ENCODE measurements around the gene CYRIA.

The CYRIA gene

DNA sequence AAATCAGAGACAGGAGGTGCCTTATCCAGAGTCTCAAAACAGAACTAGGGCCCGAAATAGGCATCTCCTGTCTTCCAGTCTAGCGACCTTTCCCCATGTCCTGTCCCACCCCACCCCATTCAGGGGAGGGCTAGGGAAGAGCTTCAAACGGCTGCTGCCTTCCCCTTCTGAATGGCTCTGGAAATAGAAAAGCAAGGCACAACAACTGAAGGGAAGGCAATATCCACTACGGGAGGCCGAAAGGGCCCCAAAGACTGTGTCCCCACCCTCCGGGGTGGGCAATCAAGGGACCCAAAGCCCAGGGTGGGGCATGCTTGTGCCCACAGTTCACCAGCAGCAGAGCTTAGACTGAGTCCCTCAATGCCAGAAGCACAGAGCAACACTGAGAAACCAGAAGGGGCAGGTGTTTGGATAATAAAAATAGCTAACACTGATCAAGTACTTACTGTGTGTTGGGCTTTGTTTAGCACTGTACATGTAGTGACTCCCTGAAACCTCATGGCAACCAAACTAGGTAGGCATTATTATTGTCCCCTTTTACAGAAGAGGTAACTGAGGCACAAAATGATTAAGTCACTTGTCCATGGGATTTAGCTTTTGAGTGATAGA lies 38.5 kb downstream of the CYRIA start:
- DNase-seq, result no peak

DNA sequence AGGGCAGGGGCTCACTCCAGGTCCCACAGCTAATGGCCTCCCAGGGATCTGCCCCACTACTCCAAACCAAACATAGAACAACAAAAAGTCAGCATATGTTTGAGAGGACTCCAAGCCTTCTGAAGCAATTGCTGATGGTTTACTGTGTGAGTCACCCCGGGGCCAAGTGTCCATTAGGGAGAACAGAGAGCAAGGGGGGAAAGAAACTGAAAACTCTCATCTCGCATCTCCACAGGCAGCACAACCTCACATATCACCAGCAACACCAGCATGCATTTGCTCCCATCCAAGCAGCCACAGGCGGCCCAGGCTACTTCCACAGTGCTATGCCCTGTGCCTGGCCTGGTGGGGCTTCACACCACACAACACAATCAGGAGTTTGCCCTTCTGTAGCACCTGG lies 39.1 kb downstream of the CYRIA start:
- DNase-seq, result no peak

DNA sequence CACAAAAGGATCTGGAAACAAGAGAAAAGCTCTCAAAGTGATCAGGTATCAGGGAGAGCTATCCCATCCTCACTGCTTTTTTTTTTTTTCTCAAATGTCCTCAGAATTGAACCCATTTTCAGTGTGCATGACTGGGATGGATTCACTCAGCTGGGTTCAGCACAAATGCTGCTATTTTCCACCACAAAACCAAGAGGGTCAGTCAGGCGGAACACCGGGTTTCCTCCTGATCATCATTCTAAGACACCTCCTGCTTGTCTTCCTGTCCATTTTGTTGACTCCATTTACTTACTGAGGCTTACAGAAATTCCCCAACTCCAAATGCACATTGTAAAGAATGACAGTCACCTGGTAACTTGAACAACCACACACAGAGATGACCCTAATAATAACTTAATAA lies 39.9 kb downstream of the CYRIA start:
- DNase-seq, result no peak

GRCh38 chr2:16625201-16625729 lies 40.4 kb downstream of the CYRIA start:
- no peak for DNase-seq

GRCh38 chr2:16624436-16624780 lies 41.2 kb downstream of the CYRIA start:
- DNase-seq, result no peak

GRCh38 chr2:16623564-16624435 lies 41.8 kb downstream of the CYRIA start:
- peak in 1 of 5 experiments; percentile 43 for DNase-seq

DNA sequence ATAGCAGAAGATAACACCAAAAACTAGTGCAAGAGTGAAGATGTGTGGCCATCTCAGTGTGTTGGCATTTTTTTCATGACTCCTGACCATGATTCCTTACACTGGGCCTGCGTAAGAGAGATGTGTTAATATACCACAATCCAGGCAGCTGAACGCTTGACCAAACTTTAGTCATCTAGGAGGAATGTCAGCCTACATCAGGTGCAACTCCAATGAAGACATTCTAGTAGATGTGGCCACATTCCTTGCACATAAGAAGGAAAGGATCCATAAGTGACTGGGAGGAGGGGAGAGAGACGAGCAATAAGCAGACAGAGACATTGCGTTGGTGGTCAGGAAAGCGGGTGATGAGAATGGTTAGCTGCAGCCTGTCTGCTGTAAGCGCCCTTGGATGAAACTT lies 42.6 kb downstream of the CYRIA start:
- no peak for DNase-seq

GRCh38 chr2:16622399-16622968 lies 43.1 kb downstream of the CYRIA start:
- DNase-seq, result peak in 1 of 5 experiments; percentile 32

DNA sequence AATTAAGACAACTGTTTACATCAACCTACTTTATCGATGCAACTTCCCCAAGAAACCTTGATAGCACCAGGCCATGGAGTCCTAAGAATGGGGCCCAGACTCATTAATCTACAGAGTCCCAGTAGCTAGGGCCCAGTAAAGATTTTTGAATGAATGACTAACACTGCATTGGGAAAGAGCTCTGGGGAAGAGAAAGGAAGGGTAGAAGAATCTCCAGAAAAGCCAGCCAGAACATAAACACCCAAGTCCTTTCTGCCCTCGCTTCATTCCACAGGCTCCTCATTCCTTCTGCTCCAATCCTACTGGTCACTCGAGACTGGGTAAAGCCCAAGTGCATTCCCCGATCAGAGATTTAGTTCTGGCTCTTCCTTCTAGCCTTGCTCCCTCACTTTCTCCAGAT lies 44.3 kb downstream of the CYRIA start:
- DNase-seq, result no peak

DNA sequence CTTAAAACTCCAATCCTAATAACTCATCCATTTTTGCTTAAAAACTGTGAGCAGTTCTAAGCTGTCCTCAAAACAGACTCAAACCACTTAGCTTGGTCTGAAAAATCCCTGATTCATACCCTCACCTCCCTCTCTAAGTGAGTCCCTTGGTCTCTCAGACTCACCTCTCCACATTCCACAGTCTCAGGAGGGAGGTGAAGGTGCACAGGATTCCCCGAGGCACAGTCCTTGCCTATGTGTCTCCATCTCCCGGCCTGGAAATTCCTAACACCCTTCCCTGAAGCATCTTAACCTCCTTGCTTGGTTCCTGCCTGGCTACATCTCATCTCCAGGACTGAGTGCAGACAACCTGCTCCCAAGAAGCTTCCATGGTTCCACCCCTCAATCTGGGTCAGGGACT lies 45.0 kb downstream of the CYRIA start:
- DNase-seq, result no peak

DNA sequence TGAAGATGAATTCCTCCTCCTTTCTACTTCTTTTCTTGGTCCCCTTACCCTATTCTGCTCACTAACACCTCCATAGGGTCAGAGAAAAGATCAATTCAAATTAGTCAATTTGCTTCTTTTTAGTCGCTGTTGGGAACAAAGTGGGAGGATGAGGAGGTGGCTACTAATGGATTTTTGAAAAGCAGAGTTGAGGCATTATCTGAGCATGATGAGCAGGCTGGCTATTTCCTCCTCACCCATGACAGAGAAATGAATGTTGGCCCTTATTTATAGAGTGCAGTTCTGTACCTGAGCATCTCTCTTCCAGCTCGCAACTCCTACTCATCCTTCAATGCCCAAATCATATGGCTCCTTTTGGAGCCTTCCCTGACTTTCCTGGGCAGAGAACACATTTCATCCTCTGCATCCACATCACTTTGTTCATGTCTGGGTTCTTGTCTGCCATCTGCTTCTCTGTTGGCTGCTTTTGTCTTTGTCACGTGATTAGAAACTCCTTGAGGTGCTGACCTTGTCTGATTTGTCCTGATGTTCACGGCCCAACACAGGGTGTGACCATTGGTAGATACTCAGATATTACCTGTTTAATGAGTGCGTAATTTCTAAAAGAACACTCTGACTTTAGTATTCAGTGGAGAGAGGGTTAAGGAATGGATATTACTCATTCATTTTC lies 45.9 kb downstream of the CYRIA start:
- DNase-seq, result no peak

DNA sequence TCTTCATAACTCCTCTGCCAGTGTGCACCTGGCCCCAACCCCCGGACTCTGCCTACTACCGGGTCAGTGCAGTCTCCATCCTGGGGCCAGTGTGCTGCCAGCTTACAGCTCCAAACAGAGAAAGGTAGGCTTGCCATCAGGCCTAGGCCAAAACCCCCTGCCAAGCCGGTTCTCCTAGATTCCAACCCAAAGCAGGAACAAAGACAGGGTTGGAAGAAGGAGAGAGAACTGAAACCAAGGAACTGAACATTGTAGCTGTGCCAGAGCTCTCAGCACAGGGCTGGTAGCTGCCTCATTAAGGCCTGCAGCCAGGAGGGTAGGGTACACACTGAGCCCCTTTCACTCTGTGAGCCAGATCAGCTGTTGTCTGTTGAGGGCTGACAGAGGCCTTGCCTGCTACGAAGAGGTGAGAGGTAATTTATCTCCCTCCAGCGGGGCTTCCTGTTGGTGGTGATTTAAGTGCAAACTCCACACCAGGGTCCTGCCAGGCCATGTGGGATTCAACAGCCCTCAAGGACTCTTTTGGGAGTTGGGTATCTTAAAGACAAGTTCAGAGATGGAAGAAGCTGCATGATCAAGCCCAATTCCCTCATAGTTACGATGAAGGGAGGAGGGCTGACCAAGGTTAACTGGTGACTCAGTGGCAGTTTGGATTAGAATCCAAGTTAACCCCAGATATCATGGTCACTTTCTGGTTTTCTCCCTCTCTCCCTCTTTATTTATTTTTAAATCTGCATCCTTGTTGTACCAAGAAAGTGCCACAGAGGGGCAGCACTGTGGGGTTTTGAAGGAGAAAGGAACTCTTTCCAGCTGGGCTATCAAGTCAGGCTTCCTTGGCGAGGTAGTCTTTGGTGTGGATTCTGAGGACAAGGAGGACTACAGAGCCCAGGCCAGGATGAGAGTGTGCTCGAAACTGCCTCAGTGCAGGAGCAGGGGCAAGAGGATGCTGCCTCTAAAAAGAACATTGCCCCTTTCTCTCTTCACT lies 48.1 kb downstream of the CYRIA start:
- DNase-seq, result no peak

Data from T-helper 2 cell (primary cell).